HUDEP-2 (cell line): ENCODE measurements around the gene PLA2G1B.
"Not testable (repeated sequence)": the region's sequence is repeated elsewhere in the genome, so short reads cannot be mapped to it uniquely, and the experiment has no call there.

Experiments
- DNase-seq, 76 experiments: peaks; one replicate each; lab custom pipeline; 2025; ENCODE audit not compliant: unreplicated experiment in 76 of 76; lab: John Stamatoyannopoulos, UW

The PLA2G1B gene

DNA sequence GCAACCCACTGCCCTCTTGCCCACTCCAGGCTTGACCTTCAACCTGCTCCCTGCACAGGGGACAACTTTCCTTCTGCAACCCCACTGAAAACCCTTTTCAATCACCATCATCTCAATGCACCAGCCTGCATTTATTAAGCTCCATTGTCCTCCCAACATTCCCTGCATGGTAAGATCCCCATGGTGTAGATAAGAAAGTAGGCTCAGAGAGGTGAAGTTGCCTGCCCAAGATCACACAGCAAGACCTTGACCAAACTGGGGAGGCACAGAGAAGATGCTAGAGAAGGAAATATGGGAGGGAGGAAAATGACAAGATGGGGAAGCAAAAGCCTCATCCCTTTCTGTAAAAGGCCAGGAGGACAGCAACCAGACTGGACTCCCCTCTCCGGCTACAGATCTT is 31.5 kb upstream of the PLA2G1B start:
- DNase-seq: no peak

DNA sequence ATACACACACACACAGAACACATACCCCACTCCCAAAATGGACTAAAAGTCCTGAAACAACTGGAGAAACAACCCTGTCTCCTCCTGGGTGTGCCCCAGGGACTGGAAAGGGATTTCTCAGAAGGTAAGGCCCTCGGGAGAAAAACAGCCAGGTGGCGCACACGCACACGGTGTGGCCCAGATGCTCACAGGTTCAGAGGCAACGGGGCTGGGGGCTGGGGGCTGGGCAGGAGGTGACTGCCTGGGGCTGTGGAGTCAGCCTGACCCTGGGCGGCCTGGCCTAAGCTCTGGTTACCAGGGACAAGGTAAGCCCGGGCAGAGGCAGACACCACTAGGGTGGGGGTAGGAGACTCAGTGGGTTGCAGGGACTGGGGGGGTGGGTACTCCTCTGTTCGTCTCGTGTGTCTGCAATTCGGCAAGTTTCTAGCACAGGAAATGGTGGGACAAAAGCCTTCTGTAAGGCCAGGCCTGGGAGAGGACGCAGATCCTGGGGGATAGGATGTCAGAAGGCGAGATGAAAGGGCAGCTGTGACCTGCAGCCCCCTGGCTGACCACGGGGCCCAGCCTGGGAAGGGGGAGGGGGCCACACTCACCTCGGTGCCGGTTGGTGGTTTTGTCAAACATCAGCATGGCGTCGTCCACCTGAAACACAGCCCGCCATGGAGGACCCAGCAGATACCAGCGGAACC is 31.0 kb upstream of the PLA2G1B start:
- no peak for DNase-seq

DNA sequence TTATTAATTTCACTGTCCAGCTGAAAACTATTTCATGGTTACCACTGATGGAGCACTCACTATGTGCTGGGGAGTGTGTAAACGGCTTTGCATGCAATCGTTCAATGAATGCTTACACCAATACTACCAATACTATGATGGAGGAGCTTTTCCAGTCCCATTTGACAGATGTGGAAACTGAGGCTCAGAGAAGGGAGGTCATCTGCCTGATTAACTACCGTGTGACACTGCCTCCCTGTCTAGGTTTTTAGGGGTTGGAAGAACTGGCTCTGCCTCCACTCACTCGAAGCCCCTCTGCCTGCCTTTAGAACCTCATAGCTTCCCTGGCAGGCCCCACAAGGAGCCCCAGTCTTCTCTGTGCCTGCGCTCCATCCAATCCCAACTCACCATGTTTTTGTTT is 29.5 kb upstream of the PLA2G1B start:
- DNase-seq: no peak

DNA sequence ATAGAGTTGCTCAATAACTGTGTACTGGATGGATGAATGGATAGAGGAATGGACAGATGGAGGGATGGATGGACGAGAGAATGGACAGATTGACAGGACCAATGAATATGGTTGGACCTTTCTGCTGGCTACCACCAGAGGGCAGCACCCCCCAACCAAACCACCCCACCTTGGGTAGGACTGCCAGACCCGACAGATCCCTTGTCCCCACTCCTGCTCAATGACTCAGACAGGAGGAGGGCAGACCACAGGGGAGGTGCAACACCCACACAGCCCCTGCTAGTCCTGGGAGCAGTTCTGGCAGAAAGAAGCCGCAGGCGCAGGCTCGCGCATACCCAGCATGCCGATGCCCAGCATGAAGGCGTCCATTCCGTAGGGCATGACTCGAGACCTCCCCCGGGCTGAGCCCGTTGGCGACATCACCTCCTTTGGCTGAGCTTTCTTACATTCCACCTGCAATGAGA is 29.0 kb upstream of the PLA2G1B start:
- DNase-seq: peak in 64 of 76 experiments; percentile 2 to 85 (median 49)

DNA sequence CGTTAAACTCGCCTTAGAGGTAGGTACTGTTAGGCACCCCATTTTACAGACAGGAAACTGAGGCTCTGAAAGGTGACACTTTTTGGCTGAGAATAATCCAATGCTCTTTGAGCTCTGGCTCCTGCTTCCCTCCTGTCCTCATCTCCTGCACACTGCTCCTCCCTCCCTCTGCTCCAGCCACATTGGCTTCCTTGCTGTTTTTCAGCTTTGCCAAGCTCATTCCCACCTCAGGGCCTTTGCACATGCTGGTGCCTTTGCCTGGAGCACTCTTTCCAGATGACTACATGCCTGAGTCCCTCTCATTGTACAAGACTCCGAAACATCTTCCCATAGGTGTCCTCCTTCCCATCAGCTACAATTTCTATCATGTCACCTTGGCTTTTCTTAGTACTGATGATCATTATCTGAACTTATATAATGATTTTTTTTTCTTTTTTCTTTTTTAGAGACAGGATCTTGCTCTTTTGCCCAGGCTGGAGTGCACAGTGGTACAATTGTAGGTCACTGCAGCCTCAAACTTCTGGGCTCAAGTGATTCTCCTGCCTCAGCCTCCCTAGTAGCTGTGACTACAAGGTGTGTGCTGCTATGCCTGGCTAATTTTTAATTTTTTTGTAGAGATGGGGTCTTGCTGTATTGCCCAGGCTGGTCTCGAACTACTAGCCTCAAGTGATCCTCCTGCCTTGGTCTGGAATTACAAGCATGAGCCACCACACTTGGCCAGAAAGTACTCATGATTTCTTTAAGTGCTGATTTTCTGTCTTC is 26.2 kb upstream of the PLA2G1B start:
- DNase-seq: no peak

DNA sequence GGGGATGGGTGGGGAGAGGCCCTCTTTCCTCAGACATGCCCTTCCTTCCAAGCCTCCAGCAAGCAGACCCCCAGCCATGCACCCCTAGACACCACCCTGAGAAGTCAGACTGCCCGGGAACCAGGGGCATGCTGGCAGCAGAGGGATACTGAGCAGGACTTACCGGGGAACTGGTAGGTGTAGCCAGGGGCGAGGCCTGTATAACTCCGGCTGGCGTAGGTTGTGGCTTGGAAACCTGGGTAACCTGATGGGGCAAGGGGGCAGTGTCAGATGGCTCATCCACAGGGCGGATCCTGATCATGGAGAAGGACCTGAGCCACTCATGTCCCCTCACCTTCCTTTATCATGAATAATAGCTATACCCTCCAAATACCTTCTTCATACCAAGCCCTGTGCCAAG is 25.6 kb upstream of the PLA2G1B start:
- DNase-seq: no peak

DNA sequence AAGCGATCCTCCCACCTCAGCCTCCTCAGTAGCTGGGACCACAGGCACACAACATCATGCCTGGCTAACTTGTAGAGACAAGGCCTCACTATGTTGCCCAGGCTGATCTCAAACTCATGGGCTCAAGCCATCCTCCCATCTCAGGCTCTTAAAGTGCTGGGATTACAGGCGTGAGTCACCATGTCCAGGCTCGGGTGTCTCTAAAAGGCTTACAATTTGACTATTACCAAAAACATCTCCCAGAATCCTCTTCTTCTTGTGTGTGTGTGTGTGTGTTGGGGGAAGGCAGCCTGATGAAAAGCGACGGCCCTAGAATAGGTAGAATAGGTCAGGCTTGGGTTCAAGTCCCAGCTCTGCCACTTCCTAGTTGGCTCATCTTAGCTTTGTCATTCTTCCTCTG is 24.5 kb upstream of the PLA2G1B start:
- no peak for DNase-seq

DNA sequence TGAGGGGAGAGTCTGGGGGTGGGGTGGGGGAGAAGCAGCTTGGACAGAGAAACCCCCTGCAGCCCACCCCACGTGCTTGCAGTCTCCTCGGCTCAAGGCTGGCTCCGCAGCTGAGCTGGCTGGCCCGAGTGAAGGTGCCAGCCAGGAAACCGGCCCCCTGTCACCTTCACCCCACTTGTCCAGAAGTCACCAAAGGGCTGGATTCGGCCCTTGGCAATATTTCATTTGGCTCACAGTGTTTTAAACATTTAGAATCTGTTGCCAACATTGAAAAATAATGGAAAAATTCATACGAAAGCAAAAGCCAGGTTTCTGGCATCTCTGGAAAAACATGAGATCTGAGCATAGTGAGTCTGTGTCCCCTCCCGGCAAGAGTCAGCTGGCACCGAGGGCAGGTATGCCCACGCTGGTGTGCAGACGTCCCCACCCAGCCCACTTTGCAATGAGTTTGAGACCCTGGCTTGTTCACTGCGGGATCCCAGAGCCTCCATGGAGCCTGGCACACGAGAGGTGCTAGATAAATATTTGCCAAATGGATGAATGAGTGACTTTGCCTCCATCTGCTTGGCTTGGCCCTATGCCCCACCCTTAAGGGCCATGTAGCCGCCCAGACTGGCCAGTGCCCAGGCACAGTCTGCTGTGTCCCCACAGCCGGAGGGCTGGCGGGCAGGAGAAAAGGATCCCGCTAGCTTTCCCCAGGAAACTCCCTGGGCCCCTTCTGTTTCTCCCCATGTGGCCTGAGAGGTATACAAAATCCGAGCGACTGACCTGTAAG is 23.2 kb upstream of the PLA2G1B start:
- DNase-seq: no peak

DNA sequence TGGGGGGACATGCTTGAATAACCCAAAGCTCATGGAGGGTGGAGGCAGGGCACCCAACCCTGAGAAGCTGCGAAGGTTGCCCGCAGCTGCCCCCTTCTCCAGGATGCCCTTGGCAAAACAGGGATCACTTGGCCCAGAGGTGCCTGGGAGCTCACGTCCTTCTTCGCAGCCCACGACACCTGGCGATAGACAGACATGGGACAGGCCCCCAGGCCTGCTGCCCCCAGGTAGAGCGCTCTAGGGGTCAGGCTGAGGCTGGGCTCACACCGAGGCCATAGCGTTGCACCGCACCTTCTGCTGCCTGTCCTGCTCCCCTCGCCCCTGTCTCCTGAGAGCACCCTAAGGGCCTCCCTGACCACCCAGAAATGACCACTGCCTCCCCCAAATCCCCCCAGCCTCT is 20.2 kb upstream of the PLA2G1B start:
- DNase-seq: no peak

DNA sequence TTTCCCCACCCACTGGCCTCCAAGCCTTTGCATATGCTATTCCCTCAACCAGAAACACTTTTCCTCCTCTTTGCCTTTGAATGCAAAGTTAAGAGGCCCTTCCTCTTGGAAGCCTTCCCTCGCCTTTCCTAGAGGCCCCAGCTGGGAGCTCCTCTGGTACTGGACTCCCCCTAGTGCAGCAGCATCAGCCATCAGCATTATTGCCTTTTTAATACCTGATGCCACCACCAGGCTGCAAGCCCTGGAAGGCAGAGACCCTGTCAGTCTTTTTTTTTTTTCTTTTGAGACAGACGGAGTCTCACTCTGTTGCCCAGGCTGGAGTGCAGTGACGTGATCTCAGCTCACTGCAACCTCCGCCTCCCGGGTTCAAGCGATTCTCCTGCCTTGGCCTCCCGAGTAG is 19.1 kb upstream of the PLA2G1B start:
- no peak for DNase-seq

DNA sequence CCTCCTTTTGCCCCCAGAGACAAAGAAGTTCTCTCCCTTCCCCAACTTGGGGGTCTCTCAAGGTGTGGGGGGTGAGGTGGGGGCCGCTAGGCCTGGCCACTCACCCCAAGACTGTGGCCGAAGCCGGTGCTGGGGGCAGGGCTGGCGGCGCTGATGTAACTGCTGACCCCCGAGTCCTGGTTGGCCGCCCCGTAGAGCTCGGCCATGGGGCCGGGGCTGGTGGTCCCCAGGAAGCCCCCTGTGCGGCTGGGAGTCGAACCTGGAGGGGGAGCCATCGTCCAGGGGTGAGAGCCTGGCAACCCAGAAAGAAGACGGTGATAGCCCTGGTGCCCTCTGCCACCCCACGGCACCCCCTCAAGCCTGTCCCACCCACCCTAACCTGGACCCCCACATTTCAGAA is 18.5 kb upstream of the PLA2G1B start:
- no peak for DNase-seq

DNA sequence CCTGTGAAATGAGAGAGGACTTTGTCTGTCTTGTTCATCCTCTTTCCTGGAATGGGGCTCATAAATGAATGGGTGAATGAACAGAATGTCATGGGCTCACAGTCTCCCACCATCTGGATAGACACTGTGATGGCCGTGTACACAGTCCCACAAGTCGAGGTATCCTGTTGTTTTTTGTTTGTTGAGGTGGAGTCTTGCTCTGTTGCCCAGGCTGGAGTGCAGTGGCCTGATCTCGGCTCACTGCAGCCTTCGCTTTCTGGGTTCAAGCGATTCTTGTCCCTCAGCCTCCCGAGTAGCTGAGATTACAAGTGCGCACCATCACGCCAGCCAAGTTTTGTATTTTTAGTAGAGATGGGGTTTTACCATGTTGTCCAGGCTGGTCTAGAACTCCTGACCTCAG is 16.1 kb upstream of the PLA2G1B start:
- no peak for DNase-seq

DNA sequence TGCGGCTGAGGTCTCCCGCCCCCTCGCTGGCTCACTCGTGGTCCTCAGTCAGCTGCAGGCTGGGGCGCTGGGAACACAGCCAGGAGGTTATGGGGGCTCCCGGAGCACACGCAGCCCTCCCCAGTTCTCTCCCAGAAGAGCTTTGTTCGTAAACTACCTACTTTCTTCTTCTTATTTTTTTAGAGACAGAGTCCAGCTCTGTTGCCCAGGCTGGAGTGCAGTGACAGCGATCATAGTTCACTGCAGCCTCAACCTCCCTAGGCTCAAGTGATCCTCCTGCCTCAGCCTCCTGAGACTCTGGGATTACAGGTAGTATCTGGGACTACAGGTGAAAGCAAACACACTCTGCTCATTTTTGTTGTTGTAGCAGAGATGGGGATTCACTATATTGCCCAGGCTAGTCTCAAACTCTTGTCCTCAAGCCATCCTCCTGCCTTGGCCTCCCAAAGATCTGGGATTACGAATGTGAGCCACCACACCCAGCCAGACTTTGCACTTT is 15.5 kb upstream of the PLA2G1B start:
- no peak for DNase-seq

DNA sequence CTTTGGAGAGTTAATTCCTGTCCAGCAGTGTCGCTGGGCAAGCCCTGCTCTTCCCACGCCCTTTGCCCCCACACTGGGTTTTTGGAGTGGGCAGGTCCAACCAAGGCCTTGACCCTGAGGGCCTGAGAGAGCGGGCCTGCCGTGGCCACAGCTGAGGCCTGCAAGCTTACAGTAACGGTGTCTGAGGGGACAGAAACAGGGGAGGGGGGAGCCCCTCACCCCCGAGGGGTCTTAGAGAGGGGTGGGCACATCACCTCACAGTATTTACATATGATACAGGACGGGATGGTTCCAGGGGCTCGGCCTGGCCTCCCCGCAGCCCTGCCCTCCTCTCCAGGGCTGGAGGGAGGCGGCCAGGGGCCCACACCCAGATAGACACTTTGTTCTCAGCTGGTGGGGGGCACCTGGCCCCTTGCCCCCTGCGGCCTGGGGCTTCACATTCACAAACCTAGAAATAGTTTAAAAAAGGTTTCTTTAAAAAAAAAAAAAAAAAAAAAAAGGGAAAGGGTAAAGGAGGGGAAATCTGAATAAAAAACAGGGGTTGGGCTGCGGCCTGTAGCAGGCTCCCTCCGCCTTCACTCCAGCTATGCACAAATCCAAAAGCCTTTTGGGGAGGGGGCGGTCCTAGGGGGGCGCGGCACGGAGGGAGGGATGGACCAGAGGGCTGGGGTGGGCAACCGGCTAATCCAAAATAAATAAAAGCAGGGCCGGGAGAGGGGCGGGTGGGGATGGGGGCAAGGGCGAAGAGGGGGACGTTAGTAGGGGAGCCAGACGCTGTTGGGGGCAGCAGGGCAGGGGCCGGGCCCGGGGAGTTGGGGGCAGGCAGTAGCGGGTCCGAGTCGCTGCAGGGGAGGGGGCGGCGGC is 14.8 kb upstream of the PLA2G1B start:
- DNase-seq: no peak

DNA sequence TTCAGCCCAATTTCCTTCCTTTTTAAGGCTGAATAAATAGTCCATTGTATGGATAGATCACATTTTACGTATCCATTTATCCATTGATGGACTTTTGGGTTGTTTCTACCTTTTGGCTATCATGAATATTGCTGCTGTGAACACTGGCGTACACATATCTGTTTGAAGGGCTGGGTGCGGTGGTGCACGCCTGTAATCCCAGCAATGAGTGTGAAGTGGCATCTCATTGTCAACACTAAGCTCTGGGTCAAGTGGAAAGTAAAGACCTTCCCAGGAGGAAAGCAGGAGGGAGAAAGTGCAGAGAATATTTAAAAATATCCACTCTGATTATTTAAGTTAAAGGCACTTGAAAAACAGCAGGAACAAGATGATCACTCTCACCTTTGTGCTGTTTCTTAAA is 11.7 kb upstream of the PLA2G1B start:
- no peak for DNase-seq

DNA sequence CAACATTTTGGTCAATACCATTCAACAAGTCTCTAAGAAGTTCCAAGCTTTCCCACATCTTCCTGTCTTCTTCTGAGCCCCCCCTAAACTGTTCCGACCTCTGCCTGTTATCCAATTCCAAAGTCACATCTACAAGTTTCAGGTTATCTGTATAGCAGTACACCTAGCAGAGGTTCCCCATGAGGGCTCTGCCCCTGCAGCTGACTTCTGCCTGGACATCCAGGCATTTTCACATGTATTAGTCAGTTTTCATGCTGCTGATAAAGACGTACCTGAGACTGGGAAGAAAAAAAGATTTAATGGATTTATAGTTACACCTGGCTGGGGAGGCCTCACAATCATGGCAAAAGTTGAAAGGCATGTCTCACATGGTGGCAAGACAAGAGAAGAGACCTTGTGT is 10.2 kb upstream of the PLA2G1B start:
- DNase-seq: no peak

DNA sequence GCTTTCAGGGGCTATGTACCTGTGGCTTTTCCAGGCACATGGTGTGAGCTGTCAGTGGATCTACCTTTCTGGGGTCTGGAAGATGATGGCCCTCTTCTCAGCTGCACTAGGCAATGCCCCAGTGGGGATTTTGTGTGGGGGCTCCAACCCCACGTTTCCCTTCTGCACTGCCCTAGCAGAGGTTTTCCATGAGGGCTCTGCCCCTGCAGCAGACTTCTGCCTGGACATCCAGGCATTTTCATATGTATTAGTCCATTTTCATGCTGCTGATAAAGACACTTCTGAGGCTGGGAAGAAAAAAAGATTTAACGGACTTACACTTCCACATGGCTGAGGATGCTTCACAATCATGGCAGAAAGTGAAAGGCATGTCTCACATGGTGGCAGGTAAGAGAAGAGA is 8.8 kb upstream of the PLA2G1B start:
- not testable (repeated sequence) for DNase-seq

DNA sequence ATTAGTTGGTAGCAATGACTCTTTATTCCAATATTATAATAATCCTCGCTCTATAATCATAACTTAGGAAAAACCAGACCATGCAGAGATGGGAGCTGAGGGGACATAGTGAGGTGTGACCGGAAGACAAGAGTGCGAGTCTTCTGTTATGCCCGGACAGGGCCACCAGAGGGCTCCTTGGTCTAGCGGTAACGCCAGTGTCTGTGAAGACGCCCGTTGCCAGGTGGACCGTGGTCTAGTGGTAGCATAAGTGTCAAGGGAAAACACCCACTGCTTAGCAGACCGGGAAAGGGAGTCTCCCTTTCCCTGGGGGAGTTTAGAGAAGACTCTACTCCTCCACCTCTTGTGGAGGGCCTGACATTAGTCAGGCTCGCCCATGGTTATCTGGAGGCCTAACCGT is 7.9 kb upstream of the PLA2G1B start:
- DNase-seq: peak in 20 of 76 experiments; percentile 2 to 30 (median 12)

DNA sequence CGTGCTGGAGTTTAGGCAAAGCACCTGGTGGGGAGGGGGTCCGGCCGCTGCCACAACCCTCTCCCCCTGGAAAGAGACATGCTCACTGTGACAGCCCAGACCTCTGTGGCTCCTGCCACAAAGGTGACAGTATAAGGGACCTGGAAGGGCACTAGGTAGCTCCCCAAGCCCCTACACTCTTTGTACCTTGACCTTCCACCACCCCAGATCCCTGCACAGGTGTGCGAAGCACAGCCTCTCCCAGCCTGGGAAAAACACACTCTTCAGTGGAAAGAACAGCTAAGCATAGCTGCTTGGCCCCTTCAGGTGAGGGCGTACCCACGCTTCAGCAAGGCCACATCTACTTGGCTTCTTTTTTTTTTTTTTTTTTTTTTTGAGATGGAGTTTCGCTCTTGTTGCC is 4.9 kb upstream of the PLA2G1B start:
- DNase-seq: no peak

DNA sequence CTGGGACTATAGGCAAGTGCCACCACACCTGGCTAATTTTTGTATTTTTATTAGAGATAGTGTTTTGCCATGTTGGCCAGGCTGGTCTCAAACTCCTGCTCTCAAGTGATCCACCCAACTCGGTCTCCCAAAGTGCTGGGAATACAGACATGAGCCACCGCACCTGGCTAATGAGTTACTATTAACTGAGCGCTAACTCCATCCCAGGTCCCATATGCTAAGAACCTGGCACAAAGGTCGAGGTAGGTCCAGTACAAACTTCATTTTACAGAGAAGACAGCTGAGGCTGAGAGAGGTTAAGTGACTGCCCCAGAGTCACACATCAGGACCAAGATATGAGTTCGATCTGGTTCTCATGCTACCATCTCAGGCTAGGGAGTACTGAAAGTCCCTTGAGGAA is 4.5 kb upstream of the PLA2G1B start:
- DNase-seq: no peak
